Kidney tubule cell (primary cell): ENCODE measurements around the gene DDX56.
"Not testable (repeated sequence)": the region's sequence is repeated elsewhere in the genome, so short reads cannot be mapped to it uniquely, and the experiment has no call there.

Experiments
- DNase-seq: peaks from one replicate; pipeline ENCODE4 v3.0.0-alpha.2; 2018; ENCODE audit warnings: low spot score

DDX56 gene

DNA sequence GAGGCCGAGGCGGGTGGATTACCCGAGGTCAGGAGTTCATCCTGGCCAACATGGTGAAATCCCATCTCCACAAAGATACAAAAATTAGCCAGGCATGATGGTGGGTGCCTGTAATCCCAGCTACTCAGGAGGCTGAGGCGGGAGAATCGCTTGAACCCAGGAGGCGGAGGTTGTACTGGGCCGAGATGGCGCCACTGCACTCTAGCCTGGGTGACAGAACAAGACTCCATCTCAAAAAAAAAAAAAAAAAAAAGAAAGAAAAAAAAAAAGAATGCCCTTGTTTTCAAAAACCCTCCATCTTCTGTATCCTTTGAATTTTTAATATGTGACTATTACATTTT is 11.1 kb downstream of the DDX56 start:
- DNase-seq: not testable (repeated sequence)

- DNase-seq: peak; percentile 68
Measured at GRCh38 chr7:44561962-44562621, 11.6 kb downstream of the DDX56 start.

GRCh38 chr7:44561481-44561880 is 12.2 kb downstream of the DDX56 start:
- DNase-seq: no peak

DNA sequence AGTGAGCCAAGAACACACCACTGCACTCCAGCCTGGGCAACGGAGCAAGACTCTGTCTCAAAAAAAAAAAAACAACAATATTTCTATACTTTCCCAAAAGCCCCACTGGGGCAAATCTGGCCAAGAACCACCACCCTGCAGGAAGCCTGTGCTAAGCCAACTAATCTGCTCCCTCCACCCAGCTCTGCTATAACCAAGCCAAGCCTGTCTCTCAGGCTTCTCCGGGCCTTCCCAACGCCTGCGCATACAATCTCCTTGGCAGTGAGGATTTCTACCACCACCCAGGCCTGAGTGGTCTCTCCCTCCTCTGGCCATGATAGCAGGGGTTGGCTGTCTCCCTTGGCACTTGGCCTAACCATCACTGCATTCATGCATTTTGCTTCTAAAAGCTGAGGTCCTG is 14.2 kb downstream of the DDX56 start:
- DNase-seq: no peak

- no peak for DNase-seq
Measured at GRCh38 chr7:44557485-44557884, 16.2 kb downstream of the DDX56 start.

- no peak for DNase-seq
Measured at GRCh38 chr7:44555350-44555749, 18.4 kb downstream of the DDX56 start.

- not testable (repeated sequence) for DNase-seq
Measured at GRCh38 chr7:44552473-44553005, 21.2 kb downstream of the DDX56 start.

DNA sequence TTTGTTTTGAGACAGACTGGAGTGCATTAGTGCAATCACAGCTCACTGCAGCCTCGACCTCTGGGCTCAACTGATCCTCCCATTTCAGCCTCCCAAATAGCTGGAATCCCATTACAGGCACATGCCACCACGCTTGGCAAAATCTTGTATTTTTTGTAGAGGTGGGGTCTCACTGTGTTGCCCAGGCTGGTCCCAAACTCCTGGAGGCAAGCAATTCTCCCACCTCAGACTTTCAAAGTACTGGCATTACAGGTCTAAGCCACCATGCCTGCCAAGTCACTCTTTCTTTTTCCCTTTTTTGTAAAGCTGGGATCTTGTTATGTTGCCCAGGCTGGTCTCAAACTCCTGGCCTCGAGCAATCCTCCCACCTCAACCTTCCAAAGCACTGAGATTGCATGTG is 24.3 kb downstream of the DDX56 start:
- DNase-seq: no peak

GRCh38 chr7:44548893-44549292 is 24.8 kb downstream of the DDX56 start:
- no peak for DNase-seq

DNA sequence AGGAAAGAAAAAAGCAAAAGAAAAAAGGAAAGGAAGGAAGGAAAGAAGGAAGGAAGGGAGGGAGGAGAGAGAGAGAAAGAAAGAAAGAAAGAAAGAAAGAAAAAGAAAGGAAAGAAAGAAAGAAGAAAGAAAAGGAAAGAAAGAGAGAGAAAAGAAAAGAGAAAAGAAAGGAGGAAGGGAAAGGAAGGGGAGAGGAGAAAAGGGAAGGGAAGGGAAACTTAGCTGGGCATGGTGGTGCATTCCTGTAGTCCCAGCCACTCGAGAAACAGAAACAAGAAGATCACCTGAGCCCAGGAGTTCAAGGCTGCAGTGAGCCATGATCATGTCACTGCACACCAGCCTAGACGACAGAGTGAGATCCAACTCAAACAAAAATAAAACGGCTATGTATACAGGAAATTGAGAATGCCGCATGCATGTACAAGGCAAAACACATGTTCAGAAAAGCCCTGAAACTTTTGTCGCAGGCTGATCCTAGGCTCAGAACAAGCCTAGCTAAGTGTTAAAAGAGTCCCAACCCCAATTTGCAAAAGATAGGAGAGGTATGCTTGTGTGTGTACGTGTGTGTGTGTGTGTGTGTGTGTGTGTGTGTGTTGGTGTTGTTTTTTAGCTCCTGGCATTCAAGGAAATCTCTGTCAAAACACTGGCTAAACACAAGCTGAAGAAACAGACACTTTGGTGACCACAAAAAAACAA is 26.0 kb downstream of the DDX56 start:
- DNase-seq: no peak

GRCh38 chr7:44541876-44542610 is 31.7 kb downstream of the DDX56 start:
- DNase-seq: no peak

DNA sequence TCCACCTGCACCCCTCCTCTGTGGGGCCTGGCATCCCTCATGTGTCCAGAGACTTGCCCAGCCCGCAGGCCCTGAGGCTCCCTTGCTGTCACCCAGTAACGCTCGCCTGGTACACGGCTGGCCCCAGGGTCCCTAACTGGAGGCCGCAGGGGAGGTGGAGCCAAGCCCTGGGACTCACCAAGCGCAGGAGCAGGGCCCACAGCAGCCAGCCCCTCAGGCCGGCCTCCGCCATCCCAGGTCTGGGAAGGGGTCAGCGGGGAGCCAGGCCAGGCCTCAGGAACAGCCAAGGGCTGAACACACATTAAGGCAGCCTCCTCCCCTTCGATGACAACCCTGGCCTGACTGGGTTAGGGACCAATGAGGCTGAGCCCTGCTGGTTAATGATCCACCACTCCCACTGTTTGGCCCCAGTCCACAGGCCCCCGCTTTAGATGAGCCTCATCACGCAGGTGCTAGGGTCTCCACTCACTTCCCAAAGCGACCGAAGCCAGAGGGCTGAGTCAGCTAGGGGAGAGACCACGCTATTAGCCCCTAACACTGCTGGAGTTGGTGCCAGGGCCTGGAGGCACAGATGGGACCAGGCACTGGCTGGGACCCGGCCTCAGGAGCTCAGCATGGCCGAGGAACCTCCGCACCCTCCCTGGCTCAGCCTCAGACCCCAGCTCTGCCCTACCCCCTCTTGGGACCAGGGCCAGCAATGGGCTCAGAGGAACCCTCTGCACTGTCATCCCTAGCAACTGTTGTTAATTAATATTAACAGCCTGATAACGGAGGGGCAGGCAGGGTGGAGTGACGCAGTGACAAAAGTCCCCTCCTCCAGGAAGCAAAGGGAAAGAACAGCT is 32.5 kb downstream of the DDX56 start, which contains the start of gene NPC1L1:
Gene NPC1L1, minus strand, starts transcription at position 303 of the 842 bp plus-strand sequence. Its CDS starts 71 bp downstream, at position 232.
- peak; percentile 25 for DNase-seq

DNA sequence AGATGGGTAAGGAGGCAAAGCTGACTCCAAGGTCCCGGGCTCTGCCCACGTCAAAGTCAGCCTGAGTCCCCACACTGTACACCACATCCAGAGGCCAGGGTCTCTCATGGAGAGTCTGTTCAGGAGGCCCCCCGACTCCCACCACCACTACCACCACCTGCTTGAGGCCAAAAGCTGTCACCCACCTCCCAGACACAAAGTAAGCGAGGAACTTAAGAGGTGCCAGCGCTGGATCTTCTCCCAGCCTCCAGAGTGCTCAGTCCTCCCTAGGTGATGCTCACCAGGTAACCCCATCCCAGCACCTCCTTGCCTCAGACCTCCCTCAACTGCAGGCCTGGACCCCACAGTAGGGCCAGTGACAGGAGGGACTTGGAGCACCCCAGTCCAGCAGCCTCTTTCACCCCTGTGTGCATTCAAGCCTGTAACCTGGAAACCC is 33.1 kb downstream of the DDX56 start:
- no peak for DNase-seq

DNA sequence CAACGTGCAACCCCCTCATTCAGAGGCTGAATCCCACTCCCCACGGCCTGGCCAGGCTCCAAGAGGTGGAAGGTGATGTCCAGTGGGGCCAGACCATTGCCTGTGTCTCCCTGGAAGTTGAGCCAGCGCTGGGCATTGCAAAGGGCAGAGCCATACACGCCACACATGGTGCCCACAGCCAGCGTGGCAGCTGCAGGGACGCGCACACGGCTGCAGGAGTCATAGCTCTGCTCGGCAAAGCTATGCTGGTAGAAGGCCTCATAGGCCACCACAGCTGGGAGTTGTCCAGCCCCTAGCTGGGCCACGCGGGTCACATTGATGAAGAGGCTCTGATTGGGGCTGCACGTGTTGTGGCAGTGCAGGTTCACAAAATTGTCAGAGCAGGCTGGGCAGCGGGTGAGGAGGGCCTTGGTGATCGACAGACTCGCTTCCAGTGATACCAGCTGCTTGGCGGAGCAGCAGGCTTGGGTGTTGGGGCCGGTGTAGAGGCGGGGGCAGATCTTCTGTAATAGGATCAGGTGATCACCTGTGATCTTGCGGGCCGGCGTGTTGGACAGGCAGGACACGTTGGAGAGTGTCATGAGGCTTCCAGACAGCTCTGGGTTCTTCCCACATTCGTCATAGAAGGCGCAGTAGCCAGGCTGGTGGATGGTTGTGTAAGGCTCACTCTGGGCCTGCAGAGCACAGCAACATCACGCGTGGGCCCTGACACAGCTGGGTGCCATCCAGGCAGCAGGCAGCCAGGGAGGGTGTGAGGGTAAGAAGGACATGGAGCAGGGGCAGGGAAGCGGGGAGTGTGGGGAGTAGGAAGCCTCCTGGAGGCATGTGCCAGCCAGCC is 33.8 kb downstream of the DDX56 start:
- DNase-seq: no peak

- DNase-seq: no peak
Measured at GRCh38 chr7:44538798-44539668, 34.7 kb downstream of the DDX56 start.

DNA sequence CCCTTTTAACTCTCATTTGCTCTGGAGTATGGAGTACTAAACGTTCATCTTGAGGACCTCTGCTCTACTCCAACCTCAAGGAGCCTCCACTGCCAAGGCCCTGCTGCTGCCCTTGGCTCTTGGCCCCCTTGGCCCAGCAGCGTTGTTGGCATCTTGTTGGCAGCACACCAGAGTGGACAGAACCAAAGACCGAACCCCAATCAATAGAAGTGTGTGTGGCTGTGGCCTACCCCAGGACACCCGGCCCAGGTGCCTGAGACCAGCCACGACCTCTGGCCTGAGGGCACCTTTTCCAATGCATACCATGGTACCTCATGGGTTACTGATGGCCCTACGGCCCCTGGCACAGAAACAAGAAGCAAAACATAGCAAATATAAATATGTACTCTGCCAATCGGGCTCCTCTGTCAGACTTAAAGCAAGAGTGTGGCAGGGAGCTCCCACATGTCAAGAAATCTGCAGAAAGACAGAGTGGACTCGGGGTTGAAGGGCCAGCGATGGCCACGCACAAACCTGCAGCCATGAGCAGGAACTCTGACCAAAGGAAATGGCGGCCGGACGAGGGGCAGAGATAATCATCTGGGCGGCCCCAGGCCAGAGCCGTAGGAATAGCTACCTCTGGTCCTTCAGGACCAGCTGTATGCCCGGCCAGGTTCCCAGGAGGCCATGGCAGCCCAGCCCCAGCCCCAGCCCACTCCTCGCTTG is 35.5 kb downstream of the DDX56 start:
- DNase-seq: no peak

GRCh38 chr7:44537442-44537841 is 36.3 kb downstream of the DDX56 start:
- no peak for DNase-seq

DNA sequence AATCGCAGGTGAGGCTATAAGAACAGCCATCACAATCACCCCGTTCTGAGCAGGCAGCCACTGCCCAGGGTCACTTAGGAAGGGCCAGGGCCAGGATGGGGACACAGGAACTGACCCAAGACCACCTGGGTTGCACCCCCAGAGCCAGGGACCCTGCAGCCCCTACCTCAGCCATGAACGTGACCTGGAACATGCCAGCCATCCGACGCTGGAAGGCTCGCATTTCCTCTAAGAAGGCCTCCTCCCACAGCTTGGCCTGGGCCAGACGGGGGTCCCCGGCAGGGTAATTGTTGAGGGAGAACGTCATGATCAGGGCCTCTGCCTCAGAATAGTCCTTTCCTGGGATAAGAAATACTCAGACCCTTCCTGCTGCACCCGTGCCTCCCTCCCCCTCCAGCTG is 37.6 kb downstream of the DDX56 start:
- DNase-seq: no peak

GRCh38 chr7:44535348-44536064 is 38.2 kb downstream of the DDX56 start:
- no peak for DNase-seq
